Fibroblast of the aortic adventitia (primary cell): ENCODE data around the gene AAMDC. TPM values are rescaled to one million over a fixed set of nuclear protein-coding genes. Genes with fewer than 3 reads are reported as not detected.
"Not testable (repeated sequence)": the region's sequence is repeated elsewhere in the genome, so short reads cannot be mapped to it uniquely, and the experiment has no call there.

Source experiments
- DNase-seq: peaks from one replicate; pipeline ENCODE4 v3.0.0-alpha.2; 2010; ENCODE audit warnings: low read depth
- H3K4me3 ChIP-seq: 2 replicates; pipeline ENCODE4 v1.5.1; 2011; ENCODE audit warnings: low read depth, mild to moderate bottlenecking, control low read depth, low read length, moderate library complexity
- CTCF ChIP-seq: IDR thresholded peaks from 2 replicates; pipeline ENCODE4 v1.5.1; 2011; ENCODE audit warnings: mild to moderate bottlenecking, low read length, control low read depth, inconsistent platforms; ENCODE audit not compliant: insufficient read depth
- total RNA-seq: library from RNA; depleted of rRNA; stranded (reverse); fragments of >200 nt; gene quantifications from 2 replicates; pipeline ENCODE4 v1.2.3, GENCODE V29; 2012; ENCODE audit warnings: low replicate concordance

Gene AAMDC
- total RNA-seq, 1 donor = 28.8 TPM

GRCh38 chr11:77815459-77815858, 5.5 kb upstream of the AAMDC start:
- no peak for DNase-seq
- no peak overlapping the region for H3K4me3 ChIP-seq
- no peak for TF ChIP-seq CTCF

GRCh38 chr11:77819411-77819920, 1.5 kb upstream of the AAMDC start:
- H3K4me3 ChIP-seq = peak overlapping the region; percentile 94
- peak; percentile 43 for TF ChIP-seq CTCF
- peak; percentile 86 for DNase-seq

- peak overlapping the region; percentile 94 for H3K4me3 ChIP-seq
- peak; percentile 18 for DNase-seq
- TF ChIP-seq CTCF = no peak
Measured at GRCh38 chr11:77819921-77820564, 901 bp upstream of the AAMDC start.

- no peak for TF ChIP-seq CTCF
- peak; percentile 50 for DNase-seq
- H3K4me3 ChIP-seq = peak overlapping the region; percentile 95
Measured at GRCh38 chr11:77821349-77821851, 456 bp downstream of the AAMDC start.

GRCh38 chr11:77822126-77822525, 1.2 kb downstream of the AAMDC start:
- DNase-seq = not testable (repeated sequence)
- H3K4me3 ChIP-seq = peak overlapping the region; percentile 95

GRCh38 chr11:77823775-77824174, 2.8 kb downstream of the AAMDC start:
- no peak for TF ChIP-seq CTCF
- DNase-seq = peak; percentile 89
- peak overlapping the region; percentile 51 for H3K4me3 ChIP-seq

GRCh38 chr11:77828926-77829325, 8.0 kb downstream of the AAMDC start:
- no peak for DNase-seq
- TF ChIP-seq CTCF = no peak

More at GRCh38 chr11:77828926-77829325, 8.0 kb downstream of the AAMDC start:
- no peak overlapping the region for H3K4me3 ChIP-seq
